Measurements from ENCODE around the gene RPS8.
"Not testable (repeated sequence)": the region's sequence is repeated elsewhere in the genome, so short reads cannot be mapped to it uniquely, and the experiment has no call there.

RPS8 gene

GRCh38 chr1:44805311-44806024 is 30.1 kb downstream of the RPS8 start:
- Mint-ChIP-seq H3K36me3 (ENCODE audit: low read depth) (peaks cover 54% of the 10 kb centered on the region), H3K4me3 (no peak overlapping the region), H3K27ac (peak overlapping the region; percentile 68), H3K4me1 (ENCODE audit: low read depth) (peaks cover 59% of the 10 kb centered on the region), H3K27me3 (ENCODE audit: low read depth) (no peaks in the 10 kb centered on the region), H3K9me3 (no peaks in the 10 kb centered on the region)

- no peak overlapping the region for H3K4me3 Mint-ChIP-seq
- peaks cover 54% of the 10 kb centered on the region for H3K36me3 Mint-ChIP-seq (ENCODE audit: low read depth)
- H3K9me3 Mint-ChIP-seq, result no peaks in the 10 kb centered on the region
These were observed 30.8 kb downstream of the RPS8 start for GRCh38 chr1:44806025-44806703.

GRCh38 chr1:44806704-44807363 is 31.5 kb downstream of the RPS8 start, which contains the start of gene DYNLT4:
Gene DYNLT4, minus strand, starts transcription at chr1:44807351. Its CDS starts 683 bp downstream, at chr1:44806668.
- Mint-ChIP-seq H3K27ac (peak within 1 kb of the TSS; percentile 99), H3K36me3 (ENCODE audit: low read depth) (peaks cover 57% of the 10 kb centered on the region), H3K4me1 (ENCODE audit: low read depth) (peaks cover 67% of the 10 kb centered on the region), H3K9me3 (no peaks in the 10 kb centered on the region), H3K27me3 (ENCODE audit: low read depth) (no peaks in the 10 kb centered on the region), H3K4me3 (peak within 1 kb of the TSS; percentile 79)

More at GRCh38 chr1:44806025-44806703, 30.8 kb downstream of the RPS8 start:
- H3K27me3 Mint-ChIP-seq (ENCODE audit: low read depth), result no peaks in the 10 kb centered on the region
- H3K4me1 Mint-ChIP-seq (ENCODE audit: low read depth), result peaks cover 64% of the 10 kb centered on the region
- peak overlapping the region; percentile 99 for H3K27ac Mint-ChIP-seq

- peaks cover 56% of the 10 kb centered on the region for H3K36me3 Mint-ChIP-seq (ENCODE audit: low read depth)
- peak overlapping the region; percentile 99 for H3K27ac Mint-ChIP-seq
- peaks cover 67% of the 10 kb centered on the region for H3K4me1 Mint-ChIP-seq (ENCODE audit: low read depth)
- no peaks in the 10 kb centered on the region for H3K27me3 Mint-ChIP-seq (ENCODE audit: low read depth)
- no peaks in the 10 kb centered on the region for H3K9me3 Mint-ChIP-seq
- peak overlapping the region; percentile 79 for H3K4me3 Mint-ChIP-seq
These were observed 32.2 kb downstream of the RPS8 start for GRCh38 chr1:44807364-44808062.

GRCh38 chr1:44808063-44808937 is 33.0 kb downstream of the RPS8 start, which contains the start of gene BTBD19:
Gene BTBD19, plus strand, starts transcription at chr1:44808523. Its CDS starts 298 bp downstream, at chr1:44808821.
- peak within 1 kb of the TSS; percentile 79 for H3K4me3 Mint-ChIP-seq
- H3K4me1 Mint-ChIP-seq (ENCODE audit: low read depth), result peaks cover 61% of the 10 kb centered on the region
- peak within 1 kb of the TSS; percentile 99 for H3K27ac Mint-ChIP-seq
- H3K27me3 Mint-ChIP-seq (ENCODE audit: low read depth), result no peaks in the 10 kb centered on the region
- H3K36me3 Mint-ChIP-seq (ENCODE audit: low read depth), result peaks cover 49% of the 10 kb centered on the region
- H3K9me3 Mint-ChIP-seq, result no peaks in the 10 kb centered on the region

- H3K4me3 Mint-ChIP-seq, result peak overlapping the region; percentile 66
- H3K27ac Mint-ChIP-seq, result peak overlapping the region; percentile 99
- H3K4me1 Mint-ChIP-seq (ENCODE audit: low read depth), result peaks cover 63% of the 10 kb centered on the region
- H3K36me3 Mint-ChIP-seq (ENCODE audit: low read depth), result peaks cover 41% of the 10 kb centered on the region
- H3K9me3 Mint-ChIP-seq, result no peaks in the 10 kb centered on the region
- H3K27me3 Mint-ChIP-seq (ENCODE audit: low read depth), result no peaks in the 10 kb centered on the region
These were observed 33.9 kb downstream of the RPS8 start for GRCh38 chr1:44808938-44809917.

GRCh38 chr1:44810101-44810761 is 34.9 kb downstream of the RPS8 start:
- Mint-ChIP-seq H3K36me3 (ENCODE audit: low read depth) (peaks cover 41% of the 10 kb centered on the region), H3K9me3 (no peaks in the 10 kb centered on the region), H3K4me1 (ENCODE audit: low read depth) (peaks cover 67% of the 10 kb centered on the region), H3K27ac (peak overlapping the region; percentile 99), H3K4me3 (no peak overlapping the region), H3K27me3 (ENCODE audit: low read depth) (no peaks in the 10 kb centered on the region)

GRCh38 chr1:44810762-44811105 is 35.4 kb downstream of the RPS8 start:
- Mint-ChIP-seq H3K4me1 (ENCODE audit: low read depth) (peaks cover 66% of the 10 kb centered on the region), H3K27ac (peak overlapping the region; percentile 99), H3K36me3 (ENCODE audit: low read depth) (peaks cover 42% of the 10 kb centered on the region)
- H3K4me3 Mint-ChIP-seq; H3K27me3 Mint-ChIP-seq (ENCODE audit: low read depth); H3K9me3 Mint-ChIP-seq: not testable (repeated sequence)

- Mint-ChIP-seq H3K36me3 (ENCODE audit: low read depth) (peaks cover 41% of the 10 kb centered on the region), H3K27me3 (ENCODE audit: low read depth) (no peaks in the 10 kb centered on the region), H3K27ac (peak overlapping the region; percentile 99), H3K4me1 (ENCODE audit: low read depth) (peaks cover 65% of the 10 kb centered on the region), H3K4me3 (peak overlapping the region; percentile 38), H3K9me3 (no peaks in the 10 kb centered on the region)
These were observed 35.9 kb downstream of the RPS8 start for GRCh38 chr1:44811234-44811633.

GRCh38 chr1:44812822-44813543 is 37.6 kb downstream of the RPS8 start:
- Mint-ChIP-seq H3K4me1 (ENCODE audit: low read depth) (peaks cover 57% of the 10 kb centered on the region), H3K27ac (no peak overlapping the region), H3K4me3 (peak overlapping the region; percentile 91), H3K27me3 (ENCODE audit: low read depth) (no peaks in the 10 kb centered on the region), H3K9me3 (no peaks in the 10 kb centered on the region), H3K36me3 (ENCODE audit: low read depth) (peaks cover 35% of the 10 kb centered on the region)

GRCh38 chr1:44815926-44816325 is 40.6 kb downstream of the RPS8 start:
- peaks cover 26% of the 10 kb centered on the region for H3K36me3 Mint-ChIP-seq (ENCODE audit: low read depth)

GRCh38 chr1:44817307-44817706 is 42.0 kb downstream of the RPS8 start:
- H3K4me1 Mint-ChIP-seq (ENCODE audit: low read depth), result peaks cover 40% of the 10 kb centered on the region
- H3K9me3 Mint-ChIP-seq, result no peaks in the 10 kb centered on the region
- H3K27ac Mint-ChIP-seq, result peak overlapping the region; percentile 32
- peaks cover 17% of the 10 kb centered on the region for H3K36me3 Mint-ChIP-seq (ENCODE audit: low read depth)
- no peaks in the 10 kb centered on the region for H3K27me3 Mint-ChIP-seq (ENCODE audit: low read depth)
- H3K4me3 Mint-ChIP-seq, result peak overlapping the region; percentile 15

More at GRCh38 chr1:44815926-44816325, 40.6 kb downstream of the RPS8 start:
- H3K27me3 Mint-ChIP-seq (ENCODE audit: low read depth); H3K9me3 Mint-ChIP-seq; H3K27ac Mint-ChIP-seq: not testable (repeated sequence)
- peak overlapping the region; percentile 72 for H3K4me3 Mint-ChIP-seq
- H3K4me1 Mint-ChIP-seq (ENCODE audit: low read depth), result peaks cover 46% of the 10 kb centered on the region
